GM18909 (cell line): ENCODE measurements around the gene ATP5F1B.
A peak's percentile ranks its signal among the peaks of the same experiment; 100 is the strongest.
"Not testable (repeated sequence)": the region's sequence is repeated elsewhere in the genome, so short reads cannot be mapped to it uniquely, and the experiment has no call there.

Experiments
- ATAC-seq: cut with Tn5 transposase; IDR thresholded peaks from one replicate; pipeline ENCODE4 v1.9.1; 2021; ENCODE audit warnings: mild to moderate bottlenecking; ENCODE audit not compliant: unreplicated experiment, poor library complexity

Gene ATP5F1B

DNA sequence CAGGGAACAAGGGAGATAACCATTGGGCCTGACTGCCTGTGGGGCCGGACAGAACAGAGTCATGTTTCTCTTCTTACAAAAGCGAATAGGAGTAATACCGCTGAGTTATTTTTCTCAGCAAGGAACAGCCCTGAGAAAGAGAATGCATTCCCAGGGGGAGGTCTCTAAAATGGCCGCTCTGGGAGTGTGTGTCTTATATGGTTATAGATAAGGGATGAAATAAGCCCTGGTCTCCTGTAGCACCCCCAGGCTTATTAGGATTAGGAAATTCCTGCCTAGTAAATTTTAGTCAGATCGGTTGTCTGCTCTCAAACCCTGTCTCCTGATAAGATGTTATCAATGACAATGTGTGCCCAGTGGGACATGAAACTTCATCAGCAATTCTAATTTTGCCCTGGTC is 8.0 kb upstream of the ATP5F1B start:
- ATAC-seq, result not testable (repeated sequence)

DNA sequence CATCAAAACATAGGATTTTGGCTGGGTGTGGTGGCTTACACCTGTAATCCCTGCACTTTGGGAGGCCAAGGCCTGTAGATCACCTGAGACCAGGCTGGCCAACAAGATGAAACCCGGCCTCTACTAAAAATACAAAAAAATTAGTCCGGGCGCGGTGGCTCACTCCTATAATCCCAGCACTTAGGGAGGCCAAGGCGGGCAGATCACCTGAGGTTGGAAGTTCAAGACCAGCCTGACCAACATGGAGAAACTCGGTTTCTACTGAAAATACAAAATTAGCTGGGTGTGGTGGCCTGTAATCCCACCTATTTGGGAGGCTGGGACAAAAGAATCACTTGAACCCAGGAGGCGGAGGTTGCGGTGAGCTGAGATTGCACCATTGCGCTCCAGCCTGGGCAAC is 2.2 kb upstream of the ATP5F1B start:
- ATAC-seq, result not testable (repeated sequence)

DNA sequence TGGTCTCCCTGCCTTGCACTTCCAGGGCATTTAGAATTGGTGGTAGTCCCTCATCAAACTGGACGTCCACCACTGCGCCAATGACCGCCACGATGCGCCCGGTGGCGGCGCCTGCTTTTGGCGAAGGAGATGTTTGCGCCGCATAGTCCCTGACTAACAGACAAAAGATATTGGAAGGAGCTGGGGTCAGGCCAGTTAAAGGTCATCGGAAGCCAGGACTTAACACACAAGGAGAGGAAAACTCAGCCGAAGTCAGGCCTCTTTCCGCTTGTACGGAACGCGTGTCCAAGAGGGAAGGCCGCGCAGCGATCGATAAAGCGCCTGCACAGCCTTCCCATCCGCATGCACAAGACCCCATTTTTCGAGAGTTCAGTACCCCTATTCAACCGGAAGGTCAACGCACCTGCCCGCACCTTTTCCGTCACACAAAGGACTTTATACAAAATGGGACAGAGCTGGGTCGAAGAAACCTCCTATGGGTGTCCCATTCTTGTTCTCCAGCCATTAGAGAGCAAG is 525 bp downstream of the ATP5F1B start:
- no peak for ATAC-seq

DNA sequence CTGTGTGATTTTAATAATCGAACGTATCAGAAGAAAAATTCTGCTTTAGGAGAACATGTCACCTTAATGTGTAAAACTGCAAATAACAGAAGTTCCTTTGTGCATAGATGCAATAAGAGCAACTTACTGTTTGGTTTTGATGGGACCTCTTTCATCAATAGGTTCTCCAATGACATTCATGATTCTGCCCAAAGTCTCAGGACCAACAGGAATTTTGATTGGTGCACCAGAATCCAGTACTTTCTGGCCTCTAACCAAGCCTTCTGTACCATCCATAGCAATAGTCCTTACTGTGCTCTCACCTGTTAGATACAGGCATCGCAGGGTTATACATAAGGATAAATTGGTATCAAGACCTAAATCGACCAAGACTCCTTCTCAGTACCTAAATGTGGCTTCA is 1.1 kb downstream of the ATP5F1B start:
- ATAC-seq, result no peak

DNA sequence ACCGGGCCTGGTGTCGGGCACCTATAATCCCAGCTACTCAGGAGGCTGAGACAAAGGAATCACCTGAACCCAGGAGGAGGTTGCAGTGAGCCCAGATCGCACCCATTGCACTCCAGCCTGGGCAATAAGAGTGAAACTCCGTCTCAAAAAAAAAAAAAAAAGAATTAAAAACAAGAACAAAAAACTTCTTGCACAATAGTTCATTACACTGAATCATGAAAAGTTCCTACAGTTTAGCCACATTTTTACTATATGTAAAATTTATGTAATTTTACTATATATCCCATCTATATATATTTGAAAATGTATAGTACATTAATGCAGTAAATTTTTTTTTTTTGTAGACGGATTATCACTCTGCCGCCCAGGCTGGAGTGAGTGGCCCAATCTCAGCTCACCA is 4.6 kb downstream of the ATP5F1B start:
- ATAC-seq, result no peak

DNA sequence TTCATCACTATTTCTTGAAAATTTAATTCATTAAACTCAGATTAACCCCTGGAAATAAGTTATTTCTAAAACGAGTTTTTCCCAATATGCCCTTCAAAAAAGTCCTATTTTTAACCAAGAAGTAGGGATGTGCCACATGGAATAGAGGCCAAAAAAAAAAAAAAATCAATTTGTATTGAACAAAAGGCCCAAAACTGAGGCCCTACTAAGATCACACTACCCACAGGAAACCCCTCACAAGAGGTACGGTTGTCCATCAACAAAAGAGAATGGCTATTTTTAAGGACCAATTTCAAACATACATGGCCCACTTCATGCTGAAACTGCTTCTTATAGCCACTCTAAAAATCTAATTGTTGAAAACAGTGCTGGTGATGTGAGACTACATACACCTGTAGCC is 8.2 kb downstream of the ATP5F1B start:
- no peak for ATAC-seq

DNA sequence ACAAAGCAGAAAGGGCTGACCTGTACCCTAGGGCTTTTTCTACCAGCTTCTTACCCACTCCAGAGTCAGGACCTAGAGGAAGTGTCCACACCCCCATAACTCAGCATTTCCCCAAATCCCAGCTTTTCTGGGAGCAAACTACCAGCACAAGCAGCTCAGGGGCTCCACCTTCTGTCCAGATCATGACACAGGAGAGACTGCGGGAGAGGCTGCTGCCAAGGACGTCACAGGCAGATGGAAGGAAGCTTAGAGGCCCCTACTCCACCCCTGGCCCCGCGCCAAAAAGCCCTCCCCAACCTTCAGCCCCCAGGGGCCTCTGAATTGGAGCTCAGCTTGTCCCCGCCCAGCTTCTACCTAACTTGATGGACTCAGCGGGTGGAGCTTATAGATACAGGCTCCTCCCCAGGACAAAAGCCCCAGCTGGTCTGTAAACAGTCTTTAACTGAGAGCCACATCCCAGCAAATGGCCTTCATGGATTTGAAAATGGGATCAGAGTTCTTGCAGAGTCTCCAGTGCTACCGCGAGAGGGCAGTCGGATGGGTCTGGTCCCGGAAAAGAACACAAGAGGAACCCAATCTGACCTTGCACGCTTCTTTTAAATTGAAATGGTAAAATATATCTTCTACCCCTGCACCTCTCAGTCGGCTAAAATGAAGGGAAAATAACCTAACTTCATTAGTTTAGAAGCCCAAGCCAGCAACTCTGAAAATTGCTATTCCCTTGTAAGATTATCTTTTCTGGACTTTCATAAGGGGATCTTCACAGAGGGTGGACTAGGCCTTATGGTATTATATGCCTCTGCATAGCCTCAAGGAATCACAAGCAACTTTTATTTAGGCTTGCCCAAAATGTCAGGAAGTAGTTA is 8.9 kb downstream of the ATP5F1B start:
- peak; percentile 69 for ATAC-seq

DNA sequence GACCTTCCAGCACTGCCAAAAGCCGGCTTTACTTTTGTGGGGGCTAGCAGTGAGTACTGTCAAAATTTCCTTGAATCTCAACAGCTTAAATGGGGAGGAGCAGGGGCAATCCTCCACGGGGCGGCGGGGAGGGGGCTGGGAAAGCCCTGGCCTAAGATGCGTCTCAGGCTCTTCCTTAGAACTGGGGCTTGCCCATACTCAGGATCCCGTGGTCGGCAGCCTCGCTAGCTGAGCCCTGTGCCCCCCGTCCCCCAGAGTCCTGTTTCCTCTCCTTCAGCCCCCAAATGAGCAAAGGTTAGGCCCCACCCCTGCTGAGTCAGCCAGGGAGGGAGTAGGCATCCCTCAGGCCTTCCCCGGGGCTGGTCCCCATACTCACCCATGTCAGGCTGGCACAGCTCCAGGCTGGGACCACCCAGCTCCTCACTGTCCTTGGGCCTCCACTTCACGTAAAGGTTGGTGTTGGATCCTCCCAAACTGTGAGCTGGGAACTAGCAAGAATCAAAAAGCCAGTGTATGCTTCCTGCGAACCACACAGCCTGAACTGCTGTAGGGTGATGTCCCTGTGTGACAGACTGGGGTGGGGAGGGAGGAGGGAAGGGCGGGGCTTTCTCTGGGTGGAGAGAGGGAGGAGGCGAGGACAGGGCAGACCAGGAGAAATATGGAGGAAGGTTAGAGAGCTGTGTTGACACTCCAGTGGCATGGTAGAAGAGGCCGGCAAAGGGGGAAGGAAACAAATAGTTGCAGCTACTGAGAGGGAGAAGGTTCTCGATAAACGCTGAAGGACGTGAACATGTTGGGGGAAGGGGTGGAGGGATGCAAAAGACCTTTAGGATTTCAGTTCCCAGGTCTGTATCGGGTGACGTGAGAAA is 9.7 kb downstream of the ATP5F1B start:
- ATAC-seq, result peak; percentile 52

DNA sequence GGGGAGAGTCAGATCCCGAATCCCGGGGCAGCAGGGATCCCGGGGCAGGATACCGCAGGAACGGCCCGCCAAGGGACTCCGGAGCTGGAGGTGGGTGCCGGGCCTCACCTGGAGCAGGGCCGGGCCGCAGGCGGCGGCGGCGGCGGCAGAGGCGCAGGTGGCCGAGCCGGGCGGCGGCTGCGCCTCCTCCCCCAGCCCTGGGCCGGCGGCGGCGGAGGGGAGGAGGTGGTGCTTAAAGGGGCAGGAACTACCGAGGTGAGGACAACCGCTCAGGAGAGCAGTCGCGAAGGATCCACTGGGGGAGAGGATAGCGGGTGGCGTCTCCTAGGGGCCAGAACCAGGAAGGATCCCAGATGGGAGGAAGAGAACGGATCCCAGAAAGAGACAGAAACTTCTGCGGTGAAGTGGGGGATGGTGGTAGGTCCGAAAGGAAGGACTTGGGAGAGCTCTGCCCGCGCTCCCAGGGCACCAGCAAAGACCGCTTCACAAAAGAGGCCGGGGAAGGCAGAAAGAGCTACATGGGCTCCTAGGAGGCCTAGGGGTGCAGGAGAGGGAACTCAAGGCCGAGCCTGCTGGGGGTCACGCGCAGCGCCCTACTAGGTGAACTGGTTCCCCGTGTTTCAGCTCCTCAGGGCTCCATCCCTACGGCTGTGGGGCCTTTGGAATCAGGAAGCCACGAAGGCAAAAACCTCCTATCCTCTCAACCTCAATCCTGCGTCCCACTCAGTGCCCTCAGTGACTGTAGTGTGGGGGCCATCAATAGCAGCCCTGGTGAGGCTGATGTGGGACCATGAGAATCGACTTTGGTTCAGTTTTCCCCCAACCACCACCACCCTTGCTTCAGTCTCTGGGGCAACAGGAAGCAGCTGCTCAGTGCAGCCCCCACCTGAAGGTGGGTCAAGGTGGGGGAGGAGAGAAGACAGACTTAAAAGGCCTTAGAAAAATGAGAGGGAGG is 10.7 kb downstream of the ATP5F1B start:
- peak; percentile 29 for ATAC-seq

DNA sequence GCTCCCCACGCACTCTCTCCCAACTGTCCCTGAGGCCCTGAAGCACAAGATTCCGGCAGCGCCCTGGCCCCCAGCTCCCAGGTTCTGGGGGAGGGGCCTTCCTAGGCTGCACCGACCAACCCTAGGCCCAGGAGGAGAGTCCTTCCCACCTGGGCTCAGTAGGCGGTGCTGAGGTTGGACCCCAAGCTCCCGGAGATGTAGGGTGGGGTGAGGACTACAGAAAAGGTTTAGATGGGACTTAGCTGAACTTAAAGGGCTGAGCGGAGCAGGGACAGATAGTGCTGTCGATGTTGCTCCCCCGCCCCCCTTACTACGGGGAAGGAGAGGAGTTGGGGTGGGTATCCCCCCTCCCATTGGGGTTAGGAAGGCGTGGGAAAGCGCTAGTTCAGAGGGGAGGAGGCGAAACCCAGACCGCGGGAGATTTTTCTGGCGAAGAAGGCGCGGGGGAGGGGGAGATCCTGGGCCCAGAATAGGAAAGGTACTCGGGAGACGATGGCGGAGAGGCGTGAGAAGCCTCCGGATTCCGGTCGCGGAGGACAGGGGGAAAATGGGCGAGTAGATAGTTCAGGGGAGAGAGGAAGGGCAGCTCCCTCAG is 11.4 kb downstream of the ATP5F1B start:
- ATAC-seq, result no peak

DNA sequence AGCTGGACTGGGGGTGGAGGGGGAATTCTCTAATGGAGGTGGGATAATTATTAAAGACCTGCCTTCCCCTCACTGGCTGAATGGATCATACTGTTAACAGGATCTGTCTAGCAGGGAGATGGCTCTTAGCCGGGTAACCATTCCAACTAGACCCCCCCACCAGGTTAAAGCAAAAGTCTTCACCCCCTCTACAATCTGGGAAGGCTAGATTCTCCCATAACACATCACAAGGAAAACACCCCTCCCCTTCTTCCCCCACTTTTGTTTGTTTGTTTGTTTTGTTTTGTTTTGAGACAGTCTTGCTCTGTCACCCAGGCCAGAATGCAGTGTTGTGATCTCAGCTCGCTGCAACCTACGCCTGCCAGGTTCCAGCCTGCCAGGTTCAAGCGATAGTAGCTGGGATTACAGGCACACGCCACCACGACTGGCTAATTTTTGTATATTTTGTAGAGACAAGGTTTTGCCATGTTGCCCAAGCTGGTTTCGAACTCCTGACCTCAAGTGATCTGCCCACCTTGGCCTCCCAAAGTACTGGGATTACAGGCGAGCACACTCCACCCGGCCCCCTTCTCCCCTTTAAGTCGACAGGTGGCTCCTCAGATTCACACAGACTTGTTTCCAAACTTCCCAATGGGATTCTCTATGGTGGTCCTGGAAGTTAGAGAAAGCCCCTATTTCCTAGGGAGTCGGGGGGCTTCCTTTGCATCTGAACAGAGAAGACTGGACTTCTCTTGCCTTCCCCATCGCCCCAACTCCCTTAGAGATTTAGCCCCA is 12.1 kb downstream of the ATP5F1B start:
- ATAC-seq, result no peak

DNA sequence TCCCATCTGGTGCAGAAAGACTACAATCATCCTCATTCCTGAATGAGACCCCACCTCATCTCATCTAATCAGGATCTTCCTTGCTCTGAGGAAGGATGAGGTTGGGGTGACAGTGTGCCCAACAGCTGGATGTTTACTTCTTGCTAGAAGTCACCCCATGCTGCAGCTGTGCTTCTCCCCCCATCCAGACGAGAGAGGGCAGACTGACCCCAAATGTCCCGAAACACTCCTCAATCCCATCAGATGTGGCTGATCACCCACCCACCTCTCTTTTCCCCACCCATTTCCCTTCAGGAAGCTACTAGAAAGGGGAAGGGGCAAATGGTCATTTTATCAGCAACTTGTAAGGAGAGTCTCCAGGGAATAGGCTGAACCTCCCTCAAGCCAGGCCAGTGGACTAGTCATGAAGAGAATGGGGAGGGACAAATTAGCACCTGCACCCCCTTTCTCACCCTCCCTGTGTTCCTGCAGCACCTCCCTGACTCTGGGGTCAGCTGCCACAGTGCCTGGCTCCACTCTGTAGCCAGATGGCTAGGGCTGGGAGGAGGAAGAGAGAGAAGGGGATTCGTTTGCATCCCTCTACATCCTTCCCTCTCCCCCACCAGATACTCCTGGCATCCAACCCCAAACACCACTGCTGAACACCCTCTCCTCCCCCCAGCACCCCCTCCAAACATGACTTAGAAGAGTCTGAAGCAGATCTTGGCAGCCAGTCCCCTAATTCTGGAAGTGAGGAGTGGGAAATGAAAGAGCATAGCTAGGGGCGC is 12.9 kb downstream of the ATP5F1B start:
- no peak for ATAC-seq

DNA sequence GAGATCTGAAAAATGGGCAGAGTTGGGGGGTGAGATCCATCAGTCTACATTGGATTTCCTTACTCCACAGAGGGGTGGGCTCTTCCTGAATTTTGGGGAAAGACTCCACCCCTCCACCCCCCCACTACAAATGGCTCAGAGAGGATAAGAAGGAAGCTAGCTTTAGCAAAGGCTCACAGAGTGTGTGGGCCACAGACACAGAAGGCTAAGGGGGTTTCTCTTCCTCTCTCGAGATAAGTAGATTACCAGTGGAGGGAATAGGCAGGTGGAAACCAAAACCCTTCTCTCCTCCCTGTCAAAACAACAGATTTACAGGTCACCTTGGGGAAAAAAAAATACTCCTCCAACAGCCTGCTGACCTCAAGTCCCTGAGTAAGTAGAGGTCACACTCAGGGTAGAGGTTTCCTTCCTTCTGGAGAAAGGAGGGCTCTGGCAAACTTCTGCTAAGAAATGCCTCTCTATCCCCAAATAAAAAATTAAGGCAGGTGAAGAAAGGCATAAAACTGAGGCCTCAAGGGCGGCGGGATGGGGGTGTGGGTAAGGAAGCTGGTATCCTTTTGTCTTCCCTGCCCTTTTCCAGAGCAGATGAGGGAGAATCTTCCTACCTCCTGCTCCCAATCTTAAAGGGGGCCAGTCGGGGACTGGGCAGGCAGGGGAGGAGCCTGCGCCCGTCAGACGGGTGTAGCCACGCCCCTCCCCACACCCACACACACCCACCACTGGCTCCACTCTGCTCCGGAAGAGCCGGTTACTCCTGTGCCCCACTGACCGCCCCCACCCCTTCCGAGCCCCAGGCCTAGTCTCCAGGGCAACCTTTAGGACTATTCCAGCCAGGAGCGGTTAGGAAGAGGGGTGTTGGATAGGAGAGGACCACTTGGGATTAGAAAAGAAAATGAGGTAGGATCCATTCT is 13.7 kb downstream of the ATP5F1B start:
- peak; percentile 23 for ATAC-seq

DNA sequence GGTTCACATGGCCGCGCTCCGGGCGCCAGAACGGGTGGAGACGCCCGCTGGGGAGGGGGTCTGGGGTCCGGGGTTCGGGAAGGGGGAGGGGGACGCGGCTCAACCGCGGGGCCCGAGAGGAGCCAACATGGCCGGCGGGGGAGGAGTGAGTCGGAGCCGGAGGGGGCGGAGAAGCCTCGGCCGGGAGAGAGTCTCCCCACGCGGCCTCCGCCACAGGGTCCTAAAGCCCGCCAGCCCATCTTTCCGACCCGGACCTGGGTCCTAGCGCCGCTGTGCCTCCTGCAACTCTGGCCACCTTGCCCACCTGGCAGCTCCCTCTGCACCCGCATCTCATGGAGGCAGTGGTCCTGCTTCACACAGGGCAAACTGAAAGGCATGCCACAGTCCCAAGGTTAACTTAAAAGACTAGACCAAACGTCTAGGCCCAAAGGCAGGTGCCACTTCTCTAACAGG is 15.6 kb downstream of the ATP5F1B start, which contains the start of gene BAZ2A:
Gene BAZ2A (minus strand): TSS at position 147 of the 453 bp plus-strand sequence. CDS start 12,796 bp downstream, outside the sequence.
- peak; percentile 58 for ATAC-seq

DNA sequence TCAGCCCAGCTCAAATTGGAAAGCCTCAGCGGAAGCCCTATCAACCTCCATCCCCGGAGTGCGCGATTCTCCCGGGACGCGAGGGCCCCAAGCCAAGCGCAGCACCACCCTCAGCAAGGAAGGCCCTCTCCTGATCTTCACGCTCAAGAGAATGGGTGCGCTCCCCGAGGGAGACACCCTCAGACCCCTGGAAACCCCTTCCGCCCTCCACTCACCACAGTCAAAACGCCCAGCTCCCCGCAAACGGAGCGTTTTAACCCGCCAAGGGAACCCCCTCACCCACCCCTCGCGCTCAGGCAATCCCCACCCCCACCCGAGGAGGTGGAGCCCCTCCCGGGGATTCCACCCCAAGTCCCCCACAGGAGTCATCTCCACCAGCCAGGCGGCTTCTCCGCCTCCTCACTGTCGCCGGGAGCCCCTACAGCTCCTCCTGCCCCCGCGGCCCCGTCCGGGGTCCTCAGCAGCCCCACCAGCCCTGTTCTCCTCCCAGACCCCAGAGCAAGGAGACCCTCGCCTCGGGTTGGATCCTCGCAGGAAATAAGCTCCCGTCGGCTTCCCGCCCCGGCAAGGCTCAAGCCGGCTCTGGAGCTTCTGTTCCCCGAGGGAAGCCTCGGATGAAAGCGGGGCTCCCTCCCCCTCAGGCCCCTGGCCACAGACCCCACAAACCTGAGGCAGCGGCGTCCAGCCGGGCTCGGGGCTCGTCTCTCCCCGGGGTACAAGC is 16.2 kb downstream of the ATP5F1B start:
- peak; percentile 3 for ATAC-seq
